SK-N-SH (cell line): ENCODE data around the gene RANBP9. TPM values are rescaled to one million over a fixed set of nuclear protein-coding genes. Genes with fewer than 3 reads are reported as not detected.

Experiments used
- CTCF ChIA-PET: fragments of 300-600, 350-600 bp; formaldehyde crosslinking; extraction: SDS; loops from one replicate; lab custom pipeline; 2021; lab: Yijun Ruan, JAX
- POLR2A ChIA-PET: fragments of 350-600 bp; sonication (Branson Sonifier 250); formaldehyde crosslinking; extraction: SDS; loops from one replicate; lab custom pipeline; 2020; ENCODE audit warnings: antibody characterized with exemption, inconsistent platforms; lab: Yijun Ruan, JAX
- DNase-seq: peaks from one replicate; pipeline ENCODE4 v3.0.0; 2012
- H2AFZ ChIP-seq: fragments of 200-600 bp; sonication (generic); 2 replicates; pipeline ENCODE4 v1.8.1; 2016; ENCODE audit warnings: antibody characterized with exemption, mild to moderate bottlenecking, low read depth
- H3F3A ChIP-seq: fragments of 200-600 bp; sonication (generic); replicated peaks from 2 replicates; pipeline ENCODE3; 2016; ENCODE audit warnings: antibody characterized with exemption, mild to moderate bottlenecking; ENCODE audit not compliant: insufficient read depth
- H3K27ac ChIP-seq, 2 experiments: fragments of 200-500 bp in 1 of 2; fragments of 200-600 bp in 1 of 2; sonication (Bioruptor generic) in 1 of 2; sonication (generic), shearing (Covaris generic) in 1 of 2; 2 replicates each; pipeline versions ENCODE4 v1.5.1 to v1.6.1; 2014 to 2016; ENCODE audit warnings: low read depth in 2 of 2, inconsistent platforms in 1 of 2, low read length in 1 of 2, mild to moderate bottlenecking in 1 of 2, mixed read lengths in 1 of 2
- H3K27me3 ChIP-seq: fragments of 200-600 bp; sonication (generic), shearing (Covaris generic); 2 replicates; pipeline ENCODE4 v1.6.1; 2016; ENCODE audit warnings: mixed run types; ENCODE audit not compliant: insufficient read depth
- H3K36me3 ChIP-seq, 2 experiments: fragments of 200-500 bp in 1 of 2; fragments of 200-600 bp in 1 of 2; sonication (Bioruptor generic) in 1 of 2; sonication (generic) in 1 of 2; replicated peaks in 1 of 2; 2 replicates each; pipeline versions ENCODE3 to v1.5.1; 2014 to 2016; ENCODE audit warnings: low read length in 1 of 2, mild to moderate bottlenecking in 1 of 2; ENCODE audit not compliant: insufficient read depth in 2 of 2, control insufficient read depth in 1 of 2
- H3K4me1 ChIP-seq, 2 experiments: fragments of 200-500 bp in 1 of 2; fragments of 200-600 bp in 1 of 2; sonication (Bioruptor generic) in 1 of 2; sonication (generic), shearing (Covaris generic) in 1 of 2; 2 replicates each; pipeline versions ENCODE4 v1.5.1 to v1.6.1; 2014 to 2016; ENCODE audit warnings: low read depth in 1 of 2, low read length in 1 of 2, mixed run types in 1 of 2; ENCODE audit not compliant: insufficient read depth in 2 of 2, control insufficient read depth in 1 of 2
- H3K4me2 ChIP-seq: fragments of 200-600 bp; sonication (generic), shearing (Covaris generic); 2 replicates; pipeline ENCODE4 v1.6.1; 2017; ENCODE audit warnings: mixed run types
- H3K4me3 ChIP-seq, 2 experiments: fragments of 200-500 bp in 1 of 2; fragments of 200-600 bp in 1 of 2; sonication (Bioruptor generic) in 1 of 2; sonication (generic), shearing (Covaris generic) in 1 of 2; 2 replicates each; pipeline versions ENCODE4 v1.5.1 to v1.8.1; 2014 to 2016; ENCODE audit warnings: low read depth in 2 of 2, inconsistent platforms in 1 of 2, low read length in 1 of 2, mild to moderate bottlenecking in 1 of 2, mixed read lengths in 1 of 2, moderate library complexity in 1 of 2
- H3K79me2 ChIP-seq: fragments of 200-600 bp; sonication (generic); 2 replicates; pipeline ENCODE4 v1.8.1; 2017; ENCODE audit warnings: mild to moderate bottlenecking; ENCODE audit not compliant: insufficient read depth
- H3K9ac ChIP-seq: fragments of 200-600 bp; sonication (generic); 2 replicates; pipeline ENCODE4 v1.6.1; 2017; ENCODE audit warnings: mixed run types
- H3K9me2 ChIP-seq: fragments of 200-600 bp; sonication (generic); 2 replicates; pipeline ENCODE4 v1.6.1; 2017; ENCODE audit warnings: mixed run types
- H3K9me3 ChIP-seq: fragments of 200-600 bp; sonication (generic); 2 replicates; pipeline ENCODE4 v1.6.1; 2017; ENCODE audit warnings: mixed run types, mild to moderate bottlenecking, moderate library complexity
- H4K20me1 ChIP-seq: fragments of 200-600 bp; sonication (generic); 2 replicates; pipeline ENCODE4 v1.6.1; 2017; ENCODE audit warnings: mild to moderate bottlenecking, mixed run types; ENCODE audit not compliant: insufficient read depth
- CHD2 ChIP-seq: fragments of 150-350 bp; IDR thresholded peaks from 2 replicates; pipeline ENCODE4 v1.6.1; 2018; ENCODE audit warnings: low read length; ENCODE audit not compliant: partially characterized antibody
- CTCF ChIP-seq: fragments of 200-600 bp; sonication (generic); IDR thresholded peaks from 2 replicates; pipeline ENCODE4 v1.6.1; 2017; ENCODE audit warnings: antibody characterized with exemption, mild to moderate bottlenecking, moderate library complexity
- EP300 ChIP-seq, 2 experiments: IDR thresholded peaks; 2 replicates each; pipeline versions ENCODE4 v1.4.0 to v1.6.1; 2012; ENCODE audit warnings: borderline replicate concordance in 1 of 2, low read depth in 1 of 2, low read length in 1 of 2
- EZH2phosphoT487 ChIP-seq: fragments of 200-600 bp; sonication (generic); IDR thresholded peaks from 2 replicates; pipeline ENCODE4 v1.6.1; 2017; ENCODE audit warnings: low read depth, mixed run types, mild to moderate bottlenecking, antibody characterized with exemption, moderate library complexity, borderline replicate concordance
- FOSL2 ChIP-seq: IDR thresholded peaks from 2 replicates; pipeline ENCODE4 v1.4.0; 2012; ENCODE audit warnings: low read depth, mild to moderate bottlenecking, moderate library complexity, borderline replicate concordance
- MXI1 ChIP-seq: IDR thresholded peaks from 2 replicates; pipeline ENCODE4 v1.6.1; 2012; ENCODE audit warnings: mild to moderate bottlenecking, low read depth, low read length, improper control_type of control experiment
- NRF1 ChIP-seq: IDR thresholded peaks from 2 replicates; pipeline ENCODE4 v1.6.1; 2012; ENCODE audit warnings: low read depth, mild to moderate bottlenecking, low read length
- PBX3 ChIP-seq: IDR thresholded peaks from 2 replicates; pipeline ENCODE4; 2012
- RFX5 ChIP-seq: IDR thresholded peaks from 2 replicates; pipeline ENCODE4 v1.6.1; 2012; ENCODE audit warnings: mild to moderate bottlenecking, improper control_type of control experiment, low read length
- TCF12 ChIP-seq: IDR thresholded peaks from 2 replicates; pipeline ENCODE4 v1.4.0; 2012
- TEAD4 ChIP-seq: IDR thresholded peaks from 2 replicates; pipeline ENCODE4 v1.4.0; 2012; ENCODE audit warnings: mild to moderate bottlenecking, borderline replicate concordance; ENCODE audit not compliant: insufficient read depth
- USF2 ChIP-seq: fragments of 150-350 bp; IDR thresholded peaks from 2 replicates; pipeline ENCODE4 v1.6.1; 2017; ENCODE audit warnings: antibody characterized with exemption, low read length, low read depth, borderline replicate concordance
- YY1 ChIP-seq: IDR thresholded peaks from 2 replicates; pipeline ENCODE4 v1.4.0; 2012; ENCODE audit warnings: low read depth, mild to moderate bottlenecking
- WGBS: methylation state at CpG from one replicate; pipeline ENCODE4 v1.1.6; 2017; ENCODE audit warnings: low lambda C conversion rate; 5-methylcytosine and 5-hydroxymethylcytosine counted together
- polyA plus RNA-seq, 3 experiments: library from polyadenylated mRNA; depleted of rRNA; stranded (reverse); fragments of >200 nt; gene quantifications; 2 replicates each; pipeline ENCODE4 v1.2.3, GENCODE V29; 2012

Gene RANBP9
- polyA plus RNA-seq, 1 of the 3 experiments (the other 2 are of a cell fraction), result 20.4 TPM

- no peaks in the 10 kb centered on the region for H3K27me3 ChIP-seq
- no peak for TF ChIP-seq RFX5
- TF ChIP-seq YY1, result no peak
- TF ChIP-seq USF2, result no peak
- TF ChIP-seq PBX3, result no peak
- TF ChIP-seq CHD2, result no peak
- no peak for TF ChIP-seq TEAD4
- no peak for TF ChIP-seq EZH2phosphoT487
- TF ChIP-seq EP300 (IDR thresholded peaks at IDR 0.05; ENCODE audit: borderline replicate concordance in 1 of 2, low read depth in 1 of 2, low read length in 1 of 2), result no peak
- no peak for TF ChIP-seq TCF12
- TF ChIP-seq NRF1, result no peak
- TF ChIP-seq MXI1, result no peak
- no peak for TF ChIP-seq FOSL2
- peaks cover 98% of the 10 kb centered on the region for H3K79me2 ChIP-seq
- H3K36me3 ChIP-seq, result peaks cover 0 to 4% of the 10 kb centered on the region in 2 experiments
- H3K27ac ChIP-seq, result no peak overlapping the region
- POLR2A ChIA-PET, result interaction anchor here (0.5 kb wide), 1 partner anchor 147 kb away, joined by 3 read pairs; no protein-coding TSS in a partner anchor
- H3F3A ChIP-seq, result peaks cover 11% of the 10 kb centered on the region
- H3K4me3 ChIP-seq, result no peak overlapping the region
- H3K9ac ChIP-seq, result no peak overlapping the region
- H4K20me1 ChIP-seq, result peaks cover 65% of the 10 kb centered on the region
- CTCF ChIA-PET, result no interaction called here
- peaks cover 4 to 18% of the 10 kb centered on the region in 2 experiments; a peak in 3 of 4 replicates for H3K4me1 ChIP-seq
- no peak for DNase-seq
- H3K4me2 ChIP-seq, result no peak overlapping the region
- H3K9me3 ChIP-seq, result no peaks in the 10 kb centered on the region
- no peaks in the 10 kb centered on the region for H3K9me2 ChIP-seq
- no peak overlapping the region for H2AFZ ChIP-seq
Measured at GRCh38 chr6:13703496-13703895, 8.1 kb downstream of the RANBP9 start.

GRCh38 chr6:13702809-13703302 lies 8.8 kb downstream of the RANBP9 start:
- Histone ChIP-seq H4K20me1 (peaks cover 59% of the 10 kb centered on the region), H3K27me3 (no peaks in the 10 kb centered on the region), H3K9me2 (no peaks in the 10 kb centered on the region), H3K27ac (no peak overlapping the region), H3K9me3 (no peaks in the 10 kb centered on the region), H3K4me1 (peaks cover 0 to 16% of the 10 kb centered on the region in 2 experiments; a peak in 2 of 4 replicates), H3K36me3 (peaks cover 0 to 4% of the 10 kb centered on the region in 2 experiments), H3K9ac (no peak overlapping the region), H3K4me3 (no peak overlapping the region), H3F3A (peaks cover 11% of the 10 kb centered on the region), H2AFZ (no peak overlapping the region), H3K79me2 (peaks cover 98% of the 10 kb centered on the region), H3K4me2 (no peak overlapping the region)
- CTCF ChIA-PET, result no interaction called here
- no peak for DNase-seq
- POLR2A ChIA-PET, result no interaction called here
- 94% methylated on average over 4 of the region's 4 CpGs for WGBS
- TF ChIP-seq PBX3 (no peak), TEAD4 (no peak), CTCF (no peak)
